Endothelial cell of umbilical vein (primary cell): ENCODE measurements around the gene HMGN2.

Experiments
- JUN ChIP-seq: IDR thresholded peaks from 2 replicates; pipeline ENCODE4 v1.6.1; 2011; ENCODE audit warnings: borderline replicate concordance, low read depth; ENCODE audit not compliant: insufficient read length, insufficient read depth
- MAX ChIP-seq: IDR thresholded peaks from 2 replicates; pipeline ENCODE4 v1.6.1; 2011; ENCODE audit not compliant: insufficient read depth, insufficient read length
- POLR2A ChIP-seq: IDR thresholded peaks from 2 replicates; pipeline ENCODE4 v1.6.1; 2012; ENCODE audit warnings: low read depth, mild to moderate bottlenecking, control low read depth, low read length
- POLR2AphosphoS5 ChIP-seq: IDR thresholded peaks from 2 replicates; pipeline ENCODE4 v1.6.1; 2012; ENCODE audit warnings: low read depth, mild to moderate bottlenecking, control low read depth, low read length, moderate library complexity; ENCODE audit not compliant: insufficient read depth
- TF ChIP-seq, protein P1 (sequence below), 2 donors: IDR thresholded peaks; 1 replicate in 1 of 2; 2 replicates in 1 of 2; pipeline ENCODE4 v1.5.1; 2011; ENCODE audit warnings: low read length in 2 of 2, mild to moderate bottlenecking in 2 of 2, moderate library complexity in 2 of 2, control low read depth in 1 of 2, inconsistent platforms in 1 of 2, low read depth in 1 of 2; ENCODE audit not compliant: insufficient read depth in 1 of 2; ENCODE audit errors: extremely low read depth in 1 of 2

GRCh38 chr1:26452459-26453183 lies 19.6 kb upstream of the HMGN2 start:
- no peak for TF ChIP-seq POLR2AphosphoS5
- TF ChIP-seq, protein P1, sequence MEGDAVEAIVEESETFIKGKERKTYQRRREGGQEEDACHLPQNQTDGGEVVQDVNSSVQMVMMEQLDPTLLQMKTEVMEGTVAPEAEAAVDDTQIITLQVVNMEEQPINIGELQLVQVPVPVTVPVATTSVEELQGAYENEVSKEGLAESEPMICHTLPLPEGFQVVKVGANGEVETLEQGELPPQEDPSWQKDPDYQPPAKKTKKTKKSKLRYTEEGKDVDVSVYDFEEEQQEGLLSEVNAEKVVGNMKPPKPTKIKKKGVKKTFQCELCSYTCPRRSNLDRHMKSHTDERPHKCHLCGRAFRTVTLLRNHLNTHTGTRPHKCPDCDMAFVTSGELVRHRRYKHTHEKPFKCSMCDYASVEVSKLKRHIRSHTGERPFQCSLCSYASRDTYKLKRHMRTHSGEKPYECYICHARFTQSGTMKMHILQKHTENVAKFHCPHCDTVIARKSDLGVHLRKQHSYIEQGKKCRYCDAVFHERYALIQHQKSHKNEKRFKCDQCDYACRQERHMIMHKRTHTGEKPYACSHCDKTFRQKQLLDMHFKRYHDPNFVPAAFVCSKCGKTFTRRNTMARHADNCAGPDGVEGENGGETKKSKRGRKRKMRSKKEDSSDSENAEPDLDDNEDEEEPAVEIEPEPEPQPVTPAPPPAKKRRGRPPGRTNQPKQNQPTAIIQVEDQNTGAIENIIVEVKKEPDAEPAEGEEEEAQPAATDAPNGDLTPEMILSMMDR (IDR thresholded peaks at IDR 0.05; ENCODE audit: extremely low read depth in 1 of 2, insufficient read depth in 1 of 2, low read depth in 1 of 2, low read length in 2 of 2): no peak
- TF ChIP-seq POLR2A: no peak
- TF ChIP-seq MAX: no peak
- TF ChIP-seq JUN: no peak
